ENCODE results near the gene MTERF4. TPM values are rescaled to one million over a fixed set of nuclear protein-coding genes. Genes with fewer than 3 reads are reported as not detected.

The MTERF4 gene
- total RNA-seq, 1 experiment from 2014 or later = 13.6 TPM

- Histone ChIP-seq H3K27ac (ENCODE audit: low read length) (no peak overlapping the region), H3K27me3 (ENCODE audit: low read length) (no peaks in the 10 kb centered on the region), H3F3A (ENCODE audit: low read length, unreplicated experiment) (no peaks in the 10 kb centered on the region), H3K4me3 (ENCODE audit: low read length) (no peak overlapping the region), H3K9me3 (ENCODE audit: low read length) (no peaks in the 10 kb centered on the region), H3K36me3 (ENCODE audit: low read depth, low read length) (no peaks in the 10 kb centered on the region), H3K79me2 (ENCODE audit: low read length) (no peaks in the 10 kb centered on the region), H3K9ac (ENCODE audit: low read length) (no peak overlapping the region), H3K9me2 (replicated peaks; ENCODE audit: low read length) (no peaks in the 10 kb centered on the region), H3K4me2 (ENCODE audit: low read length) (no peak overlapping the region), H3K4me1 (ENCODE audit: insufficient read depth, low read length) (no peaks in the 10 kb centered on the region), H2AFZ (ENCODE audit: low read length) (no peak overlapping the region), H4K20me1 (ENCODE audit: low read length) (no peaks in the 10 kb centered on the region)
- ATAC-seq (no peak), DNase-seq (no peak)
- ChIA-PET CTCF (no interaction called here), POLR2A (ENCODE audit: unreplicated experiment) (no interaction called here)
- TF ChIP-seq EZH2phosphoT487 (IDR thresholded peaks at IDR 0.05; ENCODE audit: borderline replicate concordance, low read length) = no peak
- no peak for TF ChIP-seq EZH2 (IDR thresholded peaks at IDR 0.05; ENCODE audit: low read length, unreplicated experiment)
- TF ChIP-seq CTCF (conservative IDR thresholded peaks at IDR 0.05; ENCODE audit: low read depth, low read length) = no peak
- intact Hi-C loops (cut with micrococcal nuclease) = no loop called here
- BruUV-seq (replicated peaks) = no TSS peak
These were observed 28.7 kb downstream of the MTERF4 start for GRCh38 chr2:241073166-241074064.

- H3K27me3 ChIP-seq (ENCODE audit: low read length) = no peaks in the 10 kb centered on the region
These were observed 29.4 kb downstream of the MTERF4 start for GRCh38 chr2:241072553-241073165.

More at GRCh38 chr2:241072553-241073165, 29.4 kb downstream of the MTERF4 start:
- Histone ChIP-seq H3K9me2 (replicated peaks; ENCODE audit: low read length) (no peaks in the 10 kb centered on the region), H3K36me3 (ENCODE audit: low read depth, low read length) (no peaks in the 10 kb centered on the region), H3K4me2 (ENCODE audit: low read length) (no peak overlapping the region), H3K9me3 (ENCODE audit: low read length) (no peaks in the 10 kb centered on the region), H3K4me1 (ENCODE audit: insufficient read depth, low read length) (no peaks in the 10 kb centered on the region), H3K4me3 (ENCODE audit: low read length) (no peak overlapping the region), H3K9ac (ENCODE audit: low read length) (no peak overlapping the region), H3K79me2 (ENCODE audit: low read length) (no peaks in the 10 kb centered on the region), H3K27ac (ENCODE audit: low read length) (no peak overlapping the region), H3F3A (ENCODE audit: low read length, unreplicated experiment) (no peaks in the 10 kb centered on the region), H4K20me1 (ENCODE audit: low read length) (no peaks in the 10 kb centered on the region), H2AFZ (ENCODE audit: low read length) (no peak overlapping the region)
- TF ChIP-seq EZH2phosphoT487 (IDR thresholded peaks at IDR 0.05; ENCODE audit: borderline replicate concordance, low read length) (no peak), CTCF (conservative IDR thresholded peaks at IDR 0.05; ENCODE audit: low read depth, low read length) (no peak), EZH2 (IDR thresholded peaks at IDR 0.05; ENCODE audit: low read length, unreplicated experiment) (no peak)
- DNase-seq = no peak
- BruUV-seq (replicated peaks) = no TSS peak
- intact Hi-C loops (cut with micrococcal nuclease) = no loop called here
- no peak for ATAC-seq
- CTCF ChIA-PET = no interaction called here
- POLR2A ChIA-PET (ENCODE audit: unreplicated experiment) = no interaction called here

Measured in PC-3 (cell line).